Nucleus accumbens (tissue), 56 donors: ENCODE data around the gene ONECUT1.

Source experiments
- DNase-seq, 56 donors: peaks; one replicate each; lab custom pipeline; 2025; lab: John Stamatoyannopoulos, UW

Gene ONECUT1

DNA sequence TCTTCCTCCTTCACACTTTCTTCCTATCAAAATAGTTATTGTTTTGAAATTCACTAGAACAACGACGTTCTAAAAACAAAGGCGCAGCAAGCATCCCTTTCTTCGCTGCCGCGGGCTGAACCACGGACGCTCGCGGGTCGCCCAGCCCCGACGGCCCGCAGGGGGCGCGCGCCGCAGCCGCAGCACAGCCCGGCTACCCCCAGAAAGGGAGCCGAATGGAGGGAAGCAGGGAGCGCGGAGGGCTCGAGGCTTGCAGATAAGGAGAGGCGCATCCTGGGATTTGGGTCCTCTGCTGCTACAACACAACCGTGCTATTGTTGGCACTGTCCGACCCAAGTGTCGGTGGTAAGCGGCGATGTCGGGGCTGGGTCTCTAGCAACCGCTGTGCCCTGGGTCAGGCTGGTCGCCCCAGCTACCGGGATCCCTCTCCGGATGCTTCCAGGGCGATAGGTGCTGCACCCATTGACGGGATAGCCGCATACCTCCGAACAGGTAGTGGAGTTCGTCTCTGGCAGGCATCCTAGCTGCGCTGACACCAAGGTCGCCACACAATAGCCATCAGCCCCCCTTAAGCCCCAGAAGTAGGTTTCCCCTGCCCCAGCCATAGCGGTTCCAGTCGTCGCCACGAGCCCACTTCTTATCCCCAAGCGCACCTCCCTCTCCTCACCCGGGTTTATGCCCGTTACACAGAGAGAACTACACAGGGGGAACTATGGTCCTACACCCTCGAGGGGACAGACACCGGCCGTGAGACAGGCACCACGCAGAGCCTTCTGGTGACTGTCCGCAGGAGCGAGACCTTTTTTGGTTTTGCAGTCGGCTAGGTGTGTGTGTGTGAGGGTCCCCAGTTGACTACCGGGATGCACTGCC is 6.0 kb downstream of the ONECUT1 start:
- DNase-seq = peak in 1 of 56 donors; percentile 23

GRCh38 chr15:52783191-52783829 is 6.8 kb downstream of the ONECUT1 start:
- DNase-seq = peak in 1 of 56 donors; percentile 25

- DNase-seq = no peak
Observed at GRCh38 chr15:52782514-52782913, 7.6 kb downstream of the ONECUT1 start.

GRCh38 chr15:52780172-52780980 is 9.8 kb downstream of the ONECUT1 start:
- DNase-seq = peak in 40 of 56 donors; percentile 5 to 78 (median 39)

- DNase-seq = no peak
Observed at GRCh38 chr15:52778457-52778856, 11.7 kb downstream of the ONECUT1 start.

GRCh38 chr15:52772766-52773165 is 17.4 kb downstream of the ONECUT1 start:
- DNase-seq = no peak

DNA sequence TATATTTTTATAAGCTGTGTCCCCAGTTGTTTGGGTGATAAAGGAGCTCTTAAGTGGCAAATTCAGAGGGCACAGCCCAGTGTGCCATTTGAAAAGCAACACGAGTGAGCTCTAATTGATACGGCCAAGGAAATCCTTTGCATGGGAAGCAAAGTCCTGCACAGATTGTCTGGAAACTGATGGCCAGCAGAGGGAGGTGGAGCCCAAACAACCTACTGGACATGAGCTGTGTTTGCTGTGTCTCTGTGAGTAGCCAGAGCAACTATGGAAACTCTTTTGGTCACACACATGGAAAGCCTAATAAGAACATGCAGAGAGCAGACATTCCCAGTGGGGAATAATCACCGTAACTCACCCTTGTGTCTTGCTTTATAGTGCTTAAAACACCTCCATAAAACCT is 24.4 kb downstream of the ONECUT1 start:
- no peak for DNase-seq

DNA sequence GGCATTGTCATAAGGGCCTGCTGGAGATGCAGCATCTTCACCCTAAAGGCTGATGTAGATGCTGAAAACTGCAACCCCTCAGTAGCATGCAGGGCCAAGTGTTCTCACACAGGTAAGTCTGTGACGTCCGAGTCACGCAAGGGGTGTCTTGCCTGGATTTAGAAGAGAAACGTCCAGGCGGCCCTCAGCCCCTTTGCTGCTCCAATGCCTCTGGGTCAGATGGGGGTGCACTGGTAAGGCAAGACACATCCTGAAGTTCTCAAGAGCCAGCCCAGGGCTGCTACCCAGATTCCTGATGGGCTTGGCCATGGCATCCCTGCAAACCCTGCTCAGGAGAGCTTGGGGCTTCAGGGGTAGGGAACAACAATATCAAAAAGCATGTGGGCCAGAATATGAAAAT is 25.4 kb downstream of the ONECUT1 start:
- no peak for DNase-seq

GRCh38 chr15:52762621-52763020 is 27.5 kb downstream of the ONECUT1 start:
- DNase-seq = no peak

DNA sequence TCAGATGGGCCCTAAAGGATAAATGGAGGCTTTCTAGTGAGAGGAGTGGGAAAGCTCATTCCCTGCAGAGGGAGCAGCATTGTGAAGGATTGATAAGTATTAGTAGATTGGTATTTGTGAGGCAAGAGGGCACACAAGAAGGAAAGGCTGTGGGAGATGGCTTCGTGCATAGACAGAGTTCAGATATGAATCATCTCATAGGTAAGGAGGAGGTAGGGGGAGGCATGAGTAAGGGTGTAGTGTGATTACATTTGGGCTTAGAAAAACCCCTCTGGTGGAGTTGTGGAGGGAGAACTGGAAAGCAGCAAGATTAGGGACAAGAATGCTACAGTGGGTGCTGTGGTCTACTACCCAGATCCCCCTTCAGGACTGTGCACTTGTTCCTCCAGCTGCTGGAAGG is 29.6 kb downstream of the ONECUT1 start:
- no peak for DNase-seq

GRCh38 chr15:52759969-52760368 is 30.2 kb downstream of the ONECUT1 start:
- DNase-seq = no peak

- DNase-seq = no peak
Observed at GRCh38 chr15:52757496-52757895, 32.6 kb downstream of the ONECUT1 start.

GRCh38 chr15:52751522-52751921 is 38.6 kb downstream of the ONECUT1 start:
- DNase-seq = no peak

GRCh38 chr15:52749258-52749657 is 40.9 kb downstream of the ONECUT1 start:
- no peak for DNase-seq

GRCh38 chr15:52746162-52746757 is 43.9 kb downstream of the ONECUT1 start:
- DNase-seq = no peak

- no peak for DNase-seq
Observed at GRCh38 chr15:52745326-52746161, 44.6 kb downstream of the ONECUT1 start.

GRCh38 chr15:52738311-52738710 is 51.8 kb downstream of the ONECUT1 start:
- no peak for DNase-seq

DNA sequence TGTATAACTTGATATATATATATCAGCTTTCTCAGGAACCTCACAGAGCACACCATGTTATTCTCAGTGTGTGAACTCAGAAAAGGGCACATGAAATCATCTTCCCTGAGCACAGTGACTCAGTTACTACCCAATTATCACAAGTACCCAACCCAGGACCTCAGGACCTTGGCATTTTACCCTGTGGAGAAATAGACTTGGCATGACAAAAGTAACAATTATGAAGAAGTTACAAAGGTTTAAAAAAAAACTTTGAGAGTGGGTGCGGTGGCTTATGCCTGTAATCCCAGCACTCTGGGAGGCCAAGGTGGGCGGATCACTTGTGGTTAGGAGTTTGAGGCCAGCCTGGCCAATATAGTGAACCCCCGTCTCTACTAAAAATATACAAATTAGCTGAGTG is 52.4 kb downstream of the ONECUT1 start:
- no peak for DNase-seq

DNA sequence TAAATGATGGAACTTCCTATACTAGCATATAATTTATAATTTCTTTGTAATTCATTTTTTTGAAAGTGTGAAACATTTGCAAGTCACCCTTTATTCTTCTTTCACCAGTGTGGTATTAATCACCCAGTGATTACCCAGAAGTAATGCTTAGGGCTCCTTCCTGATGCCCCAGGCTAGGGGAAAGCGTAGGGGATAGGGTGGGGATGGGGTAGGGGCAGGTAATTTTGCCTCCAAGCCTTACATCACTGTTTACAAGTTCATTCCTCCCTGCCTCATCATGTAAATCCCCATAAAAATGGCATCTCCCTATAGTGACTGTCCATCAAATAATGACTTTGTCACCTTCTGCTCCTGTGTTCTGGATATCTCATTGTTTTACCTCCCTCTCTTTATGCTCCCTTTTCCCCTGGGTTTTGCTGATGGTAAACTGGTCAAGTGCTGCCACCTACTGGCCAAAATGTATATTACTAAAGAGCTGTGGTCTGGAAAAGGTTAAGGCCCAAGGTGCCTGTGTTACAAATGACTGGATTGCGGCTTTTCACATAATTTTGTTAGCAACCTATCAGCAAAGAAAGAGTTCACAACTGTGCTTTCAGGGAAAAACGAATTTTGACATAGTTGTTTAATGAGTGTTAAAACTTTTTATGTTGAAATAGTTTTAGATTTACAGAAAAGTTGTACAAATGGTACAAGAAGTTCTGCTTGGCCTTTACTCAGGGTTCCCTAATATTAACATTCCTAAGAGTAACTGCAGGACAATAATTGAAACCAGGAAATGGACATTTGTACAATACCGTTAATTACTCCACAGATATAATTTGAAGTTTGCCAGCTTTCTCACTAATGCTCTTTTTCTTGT is 54.7 kb downstream of the ONECUT1 start:
- DNase-seq = peak in 40 of 56 donors; percentile 1 to 72 (median 20)
